ENCODE results near the gene ADAMTSL2. TPM values are rescaled to one million over a fixed set of nuclear protein-coding genes. Genes with fewer than 3 reads are reported as not detected.

ADAMTSL2 gene
- polyA plus RNA-seq, 3 donors: 1.4 to 2.5 (median 1.9) TPM

GRCh38 chr9:133591116-133591910, 56.8 kb downstream of the ADAMTSL2 start:
- DNase-seq (ENCODE audit: extremely low read depth in 1 of 11, low read depth in 9 of 11, low spot score in 4 of 11): no peak

- no peak for DNase-seq (ENCODE audit: extremely low read depth in 1 of 11, low read depth in 9 of 11, low spot score in 4 of 11)
These were observed 57.5 kb downstream of the ADAMTSL2 start for GRCh38 chr9:133591985-133592384.

GRCh38 chr9:133592731-133593409, 58.4 kb downstream of the ADAMTSL2 start:
- no peak for DNase-seq (ENCODE audit: extremely low read depth in 1 of 11, low read depth in 9 of 11, low spot score in 4 of 11)

GRCh38 chr9:133593587-133594253, 59.2 kb downstream of the ADAMTSL2 start:
- DNase-seq (ENCODE audit: extremely low read depth in 1 of 11, low read depth in 9 of 11, low spot score in 4 of 11): no peak

GRCh38 chr9:133594310-133594709, 59.8 kb downstream of the ADAMTSL2 start:
- no peak for DNase-seq (ENCODE audit: extremely low read depth in 1 of 11, low read depth in 9 of 11, low spot score in 4 of 11)

- no peak for DNase-seq (ENCODE audit: extremely low read depth in 1 of 11, low read depth in 9 of 11, low spot score in 4 of 11)
These were observed 61.4 kb downstream of the ADAMTSL2 start for GRCh38 chr9:133595910-133596309.

- DNase-seq (ENCODE audit: extremely low read depth in 1 of 11, low read depth in 9 of 11, low spot score in 4 of 11): no peak
These were observed 62.9 kb downstream of the ADAMTSL2 start for GRCh38 chr9:133597316-133597957.

- DNase-seq (ENCODE audit: extremely low read depth in 1 of 11, low read depth in 9 of 11, low spot score in 4 of 11): no peak
These were observed 64.5 kb downstream of the ADAMTSL2 start for GRCh38 chr9:133598978-133599377.

- DNase-seq (ENCODE audit: extremely low read depth in 1 of 11, low read depth in 9 of 11, low spot score in 4 of 11): no peak
These were observed 65.1 kb downstream of the ADAMTSL2 start for GRCh38 chr9:133599470-133600173.

GRCh38 chr9:133600739-133601138, 66.2 kb downstream of the ADAMTSL2 start:
- no peak for DNase-seq (ENCODE audit: extremely low read depth in 1 of 11, low read depth in 9 of 11, low spot score in 4 of 11)

GRCh38 chr9:133601746-133602145, 67.2 kb downstream of the ADAMTSL2 start:
- DNase-seq (ENCODE audit: extremely low read depth in 1 of 11, low read depth in 9 of 11, low spot score in 4 of 11): no peak

GRCh38 chr9:133602277-133602676, 67.8 kb downstream of the ADAMTSL2 start:
- DNase-seq (ENCODE audit: extremely low read depth in 1 of 11, low read depth in 9 of 11, low spot score in 4 of 11): no peak

- DNase-seq (ENCODE audit: extremely low read depth in 1 of 11, low read depth in 9 of 11, low spot score in 4 of 11): no peak
These were observed 68.8 kb downstream of the ADAMTSL2 start for GRCh38 chr9:133603135-133603927.

- DNase-seq (ENCODE audit: extremely low read depth in 1 of 11, low read depth in 9 of 11, low spot score in 4 of 11): no peak
These were observed 69.7 kb downstream of the ADAMTSL2 start for GRCh38 chr9:133604214-133604613.

GRCh38 chr9:133604856-133605255, 70.4 kb downstream of the ADAMTSL2 start:
- no peak for DNase-seq (ENCODE audit: extremely low read depth in 1 of 11, low read depth in 9 of 11, low spot score in 4 of 11)

- DNase-seq (ENCODE audit: extremely low read depth in 1 of 11, low read depth in 9 of 11, low spot score in 4 of 11): no peak
These were observed 70.9 kb downstream of the ADAMTSL2 start for GRCh38 chr9:133605446-133605845.

- DNase-seq (ENCODE audit: extremely low read depth in 1 of 11, low read depth in 9 of 11, low spot score in 4 of 11): no peak
These were observed 71.6 kb downstream of the ADAMTSL2 start for GRCh38 chr9:133605856-133606707.

All from renal cortex interstitium (tissue), 11 donors.